ENCODE data around the gene APMAP.

Gene APMAP

GRCh38 chr20:24961384-24962181 lies 31.0 kb downstream of the APMAP start:
- DNase-seq: peak in 1 of 42 donors; percentile 18
- intact Hi-C loops (cut with DNase I): no loop called here

- intact Hi-C loops (cut with DNase I): no loop called here
- no peak for DNase-seq
Observed at GRCh38 chr20:24960861-24961260, 31.7 kb downstream of the APMAP start.

- intact Hi-C loops (cut with DNase I): no loop called here
- DNase-seq: peak in 4 of 42 donors; percentile 7 to 37 (median 18)
Observed at GRCh38 chr20:24960302-24960801, 32.2 kb downstream of the APMAP start.

GRCh38 chr20:24959591-24960301 lies 32.8 kb downstream of the APMAP start:
- intact Hi-C loops (cut with DNase I): no loop called here
- DNase-seq: peak in 6 of 42 donors; percentile 7 to 36 (median 22)

- DNase-seq: peak in 8 of 42 donors; percentile 4 to 39 (median 10)
- intact Hi-C loops (cut with DNase I): no loop called here
Observed at GRCh38 chr20:24958506-24959385, 33.8 kb downstream of the APMAP start.

GRCh38 chr20:24957326-24958016 lies 35.1 kb downstream of the APMAP start:
- peak in 7 of 42 donors; percentile 5 to 34 (median 9) for DNase-seq
- intact Hi-C loops (cut with DNase I): no loop called here

- DNase-seq: peak in 6 of 42 donors; percentile 5 to 32 (median 12)
- intact Hi-C loops (cut with DNase I): no loop called here
Observed at GRCh38 chr20:24956001-24956841, 36.3 kb downstream of the APMAP start.

GRCh38 chr20:24955045-24955444 lies 37.5 kb downstream of the APMAP start:
- intact Hi-C loops (cut with DNase I): no loop called here
- peak in 6 of 42 donors; percentile 1 to 37 (median 19) for DNase-seq

GRCh38 chr20:24954566-24954965 lies 38.0 kb downstream of the APMAP start:
- DNase-seq: no peak
- intact Hi-C loops (cut with DNase I): no loop called here

GRCh38 chr20:24954151-24954550 lies 38.4 kb downstream of the APMAP start:
- peak in 6 of 42 donors; percentile 5 to 36 (median 21) for DNase-seq
- intact Hi-C loops (cut with DNase I): no loop called here

- DNase-seq: peak in 5 of 42 donors; percentile 7 to 37 (median 17)
- intact Hi-C loops (cut with DNase I): no loop called here
Observed at GRCh38 chr20:24953621-24954133, 38.9 kb downstream of the APMAP start.

- intact Hi-C loops (cut with DNase I): no loop called here
- peak in 1 of 42 donors; percentile 8 for DNase-seq
Observed at GRCh38 chr20:24953209-24953575, 39.4 kb downstream of the APMAP start.

- DNase-seq: peak in 6 of 42 donors; percentile 5 to 39 (median 16)
- intact Hi-C loops (cut with DNase I): no loop called here
Observed at GRCh38 chr20:24952376-24953208, 40.0 kb downstream of the APMAP start.

- intact Hi-C loops (cut with DNase I): no loop called here
- DNase-seq: peak in 4 of 42 donors; percentile 17 to 33 (median 31)
Observed at GRCh38 chr20:24951536-24952083, 40.9 kb downstream of the APMAP start.

GRCh38 chr20:24950836-24951525 lies 41.6 kb downstream of the APMAP start:
- intact Hi-C loops (cut with DNase I): no loop called here
- DNase-seq: peak in 6 of 42 donors; percentile 4 to 33 (median 30)
